NCI-H146 (cell line): ENCODE measurements around the gene PMEPA1.
"Not testable (repeated sequence)": the region's sequence is repeated elsewhere in the genome, so short reads cannot be mapped to it uniquely, and the experiment has no call there.

Experiments
- DNase-seq: peaks from one replicate; lab custom pipeline; 2025; lab: John Stamatoyannopoulos, UW

Gene PMEPA1

DNA sequence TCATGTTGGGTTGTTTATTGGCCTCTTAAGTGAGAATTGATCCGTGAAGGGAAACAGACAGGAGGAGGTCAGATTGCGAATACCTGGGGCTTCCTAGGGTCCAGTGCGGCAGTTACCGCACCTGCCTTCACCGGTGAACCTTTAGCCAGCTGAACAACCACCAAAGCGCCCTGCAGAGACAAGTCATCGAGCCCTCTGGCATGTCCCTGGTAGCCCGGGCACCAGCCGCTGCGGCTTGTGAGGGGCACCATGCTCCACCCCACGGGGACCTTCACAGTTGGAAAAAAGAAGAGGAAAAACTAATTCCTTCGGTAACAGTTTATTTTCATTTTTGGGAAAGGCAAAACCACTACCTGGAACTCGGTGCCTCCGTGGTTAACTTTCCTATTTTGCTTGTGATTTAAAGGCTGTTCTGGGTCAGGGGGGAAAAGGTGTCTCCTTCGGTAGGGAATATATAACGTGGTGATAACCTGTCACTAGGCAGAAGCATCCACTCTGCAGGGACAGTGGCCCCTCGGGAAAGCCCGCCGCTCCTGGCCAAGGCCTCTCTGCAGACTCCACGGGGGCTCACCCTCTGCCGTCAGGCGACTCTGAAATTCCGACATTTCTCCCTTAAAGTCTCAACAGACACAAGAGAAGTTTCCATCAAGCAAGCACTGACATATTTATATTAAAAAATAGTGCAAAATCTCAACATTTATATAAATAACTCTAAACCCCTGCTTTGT, 58.9 kb downstream of the PMEPA1 start:
- peak; percentile 82 for DNase-seq

DNA sequence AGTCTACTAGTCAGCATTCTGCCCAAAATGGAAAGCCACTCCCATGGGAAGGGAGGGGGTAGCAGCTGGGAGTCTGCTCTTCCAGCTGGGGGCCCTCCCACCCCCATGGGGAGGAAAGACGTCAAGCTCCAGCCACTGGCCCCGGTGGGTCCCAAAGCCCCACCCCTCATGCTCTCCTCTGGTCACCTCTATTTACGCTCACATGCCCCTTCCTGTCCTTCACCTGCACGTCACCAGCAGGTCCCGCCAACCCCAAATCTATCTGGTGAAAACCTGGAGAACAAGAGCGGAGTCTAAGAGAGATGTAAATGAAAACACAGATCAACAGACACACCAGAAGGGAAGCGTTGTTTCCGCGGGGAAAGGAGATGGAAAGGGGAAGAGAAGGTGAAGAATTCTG, 59.5 kb downstream of the PMEPA1 start:
- peak; percentile 81 for DNase-seq

DNA sequence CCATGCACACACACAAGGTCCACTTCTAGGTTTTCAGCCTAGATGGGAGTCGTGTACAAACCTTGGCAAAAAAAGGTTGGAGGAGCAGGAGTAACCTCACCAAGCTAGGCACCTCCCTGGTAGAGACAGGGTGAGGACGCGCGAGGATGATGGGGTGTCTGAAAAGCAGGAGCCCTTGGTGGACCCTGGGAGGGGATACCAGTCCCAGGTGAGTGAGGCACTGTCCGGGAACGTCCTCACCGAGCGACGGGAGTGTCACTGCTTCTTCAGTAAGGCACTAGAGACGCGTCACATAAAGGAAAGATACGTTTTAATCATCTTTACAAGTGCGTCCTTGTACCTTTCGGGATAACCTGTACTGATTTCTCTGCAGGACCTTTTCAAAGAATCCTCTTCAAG, 60.2 kb downstream of the PMEPA1 start:
- DNase-seq, result no peak

DNA sequence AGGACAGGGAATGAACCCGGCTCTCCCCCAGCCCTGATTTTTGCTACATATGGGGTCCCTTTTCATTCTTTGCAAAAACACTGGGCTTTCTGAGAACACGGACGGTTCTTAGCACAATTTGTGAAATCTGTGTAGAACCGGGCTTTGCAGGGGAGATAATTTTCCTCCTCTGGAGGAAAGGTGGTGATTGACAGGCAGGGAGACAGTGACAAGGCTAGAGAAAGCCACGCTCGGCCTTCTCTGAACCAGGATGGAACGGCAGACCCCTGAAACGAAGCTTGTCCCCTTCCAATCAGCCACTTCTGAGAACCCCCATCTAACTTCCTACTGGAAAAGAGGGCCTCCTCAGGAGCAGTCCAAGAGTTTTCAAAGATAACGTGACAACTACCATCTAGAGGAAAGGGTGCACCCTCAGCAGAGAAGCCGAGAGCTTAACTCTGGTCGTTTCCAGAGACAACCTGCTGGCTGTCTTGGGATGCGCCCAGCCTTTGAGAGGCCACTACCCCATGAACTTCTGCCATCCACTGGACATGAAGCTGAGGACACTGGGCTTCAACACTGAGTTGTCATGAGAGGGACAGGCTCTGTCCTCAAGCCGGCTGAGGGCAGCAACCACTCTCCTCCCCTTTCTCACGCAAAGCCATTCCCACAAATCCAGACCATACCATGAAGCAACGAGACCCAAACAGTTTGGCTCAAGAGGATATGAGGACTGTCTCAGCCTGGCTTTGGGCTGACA, 60.8 kb downstream of the PMEPA1 start:
- DNase-seq, result no peak

DNA sequence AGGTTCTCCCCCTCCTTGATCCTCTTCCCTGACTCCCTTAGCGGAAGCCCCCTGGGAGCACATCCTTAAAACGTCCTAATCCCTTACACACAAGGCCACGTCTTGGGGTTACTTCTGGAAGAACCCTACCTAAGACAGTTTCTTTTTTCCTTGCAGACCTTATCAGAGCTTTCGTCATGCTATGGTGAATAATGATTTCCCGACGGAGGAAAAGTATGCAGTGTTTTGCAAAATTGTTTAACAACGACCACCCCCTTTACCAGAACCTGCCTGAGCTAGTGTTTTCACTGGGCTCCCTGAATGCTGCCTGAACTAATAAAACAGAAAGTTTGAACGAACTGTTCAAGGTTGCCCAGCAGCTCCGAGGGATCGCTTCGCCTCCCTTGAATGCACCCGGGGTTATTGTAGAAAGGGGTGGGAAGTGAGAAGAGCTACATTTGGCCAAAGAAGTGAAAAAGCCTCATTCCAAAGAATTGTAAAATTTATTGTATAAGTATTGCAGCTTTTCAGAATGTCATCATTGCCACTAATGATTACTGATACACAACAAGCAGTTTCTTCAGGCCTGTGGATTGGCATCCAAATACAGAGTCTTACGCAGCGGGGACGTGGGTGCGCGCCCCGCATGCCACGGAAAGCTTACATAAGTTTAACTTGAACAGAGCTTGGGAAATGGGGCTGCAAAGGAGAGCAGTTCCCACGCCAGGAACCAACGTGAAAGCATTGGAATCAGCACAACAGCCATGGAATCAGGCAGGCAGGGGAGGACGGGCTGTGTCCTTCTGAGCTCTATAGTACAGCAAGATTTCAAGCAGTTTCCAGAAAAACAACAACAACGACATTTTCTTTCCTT, 61.7 kb downstream of the PMEPA1 start:
- DNase-seq, result no peak

DNA sequence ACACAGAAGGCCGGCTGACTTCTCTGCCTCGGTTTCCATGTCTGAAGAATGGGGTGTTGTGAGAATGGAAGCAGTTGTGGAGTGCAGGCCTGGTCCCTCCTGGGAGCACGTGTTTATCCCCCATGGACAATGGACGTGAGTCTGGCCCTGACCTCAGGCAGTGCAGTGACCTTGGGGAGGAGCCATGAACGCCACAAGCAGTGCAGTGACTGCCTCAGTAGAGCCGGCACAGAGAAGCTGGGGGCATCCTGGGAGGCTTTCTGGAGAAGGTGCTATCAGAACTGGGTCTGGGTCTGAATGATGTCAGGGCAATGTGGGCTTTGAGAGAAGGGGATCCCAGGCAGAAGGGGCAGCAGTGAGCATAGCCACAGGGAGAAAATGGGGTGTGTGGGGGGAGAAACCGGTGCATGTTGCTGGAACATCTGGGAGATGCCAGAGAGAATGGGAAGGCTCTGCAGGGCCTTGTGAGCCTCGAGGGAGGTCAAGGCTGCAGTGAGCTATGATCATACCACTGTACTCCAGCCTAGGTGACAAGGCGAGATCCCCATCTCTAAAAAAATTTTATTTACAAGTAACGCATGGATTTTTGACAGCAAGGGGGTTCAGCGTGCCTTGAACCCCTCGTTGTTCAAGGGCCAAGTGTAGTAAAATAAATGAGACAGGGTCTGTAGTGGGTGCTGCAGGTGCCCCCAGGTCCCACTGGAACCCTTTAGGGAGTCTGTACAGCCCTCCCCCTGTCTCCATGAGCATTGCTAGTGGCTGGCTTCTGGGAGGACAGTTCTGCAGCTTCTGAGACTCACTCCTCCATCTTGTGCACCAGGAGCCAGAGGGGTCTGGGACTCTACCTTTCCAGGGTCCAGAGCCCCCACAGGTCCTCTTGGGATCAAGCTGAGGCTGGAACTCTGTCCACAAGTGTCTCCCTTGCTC, 62.5 kb downstream of the PMEPA1 start:
- DNase-seq, result no peak

DNA sequence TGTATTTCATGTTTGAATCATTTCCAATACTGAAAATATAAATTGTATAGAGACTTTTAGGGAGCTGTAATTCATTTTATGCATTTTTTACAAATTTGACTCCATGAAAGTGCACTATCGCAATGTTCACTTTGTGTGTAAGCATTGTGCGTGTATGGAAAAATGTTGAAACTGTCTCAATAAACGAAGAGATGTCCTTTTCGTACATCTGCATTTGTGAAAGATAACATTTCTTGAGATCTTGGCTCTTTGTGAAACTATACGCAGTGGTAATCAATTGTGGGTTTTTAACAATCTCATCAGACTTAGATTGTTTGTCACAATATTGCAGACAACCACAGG, 70.9 kb downstream of the PMEPA1 start:
- DNase-seq, result no peak

DNA sequence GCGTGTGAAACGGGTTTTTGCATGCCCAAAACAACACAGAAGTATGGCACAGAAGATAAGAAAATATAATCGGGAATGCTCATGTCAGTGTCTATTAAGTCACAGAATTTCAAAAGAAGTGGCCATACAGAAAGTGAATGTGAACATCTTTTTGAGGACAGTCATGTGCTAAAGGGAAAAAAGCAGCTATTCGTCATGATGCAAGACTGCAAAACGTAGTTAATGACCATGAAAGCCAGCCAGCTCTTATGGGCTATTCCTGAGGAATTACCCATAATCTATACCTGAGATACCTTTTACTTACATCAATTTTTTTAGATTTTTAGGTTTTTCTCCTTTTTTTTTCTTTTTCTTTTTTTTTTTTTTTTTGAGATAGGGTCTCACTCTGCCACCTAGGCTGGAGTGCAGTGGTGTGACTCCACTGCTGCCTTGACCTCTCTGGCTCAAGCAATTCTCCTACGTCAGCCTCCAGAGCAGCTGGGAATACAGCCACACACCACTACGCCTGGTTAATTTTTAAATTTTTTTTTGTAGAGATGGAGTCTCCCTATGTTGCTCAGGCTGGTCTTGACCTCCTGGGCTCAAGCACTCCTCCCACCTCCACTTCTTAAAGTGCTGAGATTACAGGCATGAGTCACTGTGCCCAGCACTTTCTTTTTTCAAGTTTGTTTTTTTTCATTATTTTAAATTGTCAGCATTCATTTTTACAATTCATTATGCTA, 71.5 kb downstream of the PMEPA1 start:
- no peak for DNase-seq

DNA sequence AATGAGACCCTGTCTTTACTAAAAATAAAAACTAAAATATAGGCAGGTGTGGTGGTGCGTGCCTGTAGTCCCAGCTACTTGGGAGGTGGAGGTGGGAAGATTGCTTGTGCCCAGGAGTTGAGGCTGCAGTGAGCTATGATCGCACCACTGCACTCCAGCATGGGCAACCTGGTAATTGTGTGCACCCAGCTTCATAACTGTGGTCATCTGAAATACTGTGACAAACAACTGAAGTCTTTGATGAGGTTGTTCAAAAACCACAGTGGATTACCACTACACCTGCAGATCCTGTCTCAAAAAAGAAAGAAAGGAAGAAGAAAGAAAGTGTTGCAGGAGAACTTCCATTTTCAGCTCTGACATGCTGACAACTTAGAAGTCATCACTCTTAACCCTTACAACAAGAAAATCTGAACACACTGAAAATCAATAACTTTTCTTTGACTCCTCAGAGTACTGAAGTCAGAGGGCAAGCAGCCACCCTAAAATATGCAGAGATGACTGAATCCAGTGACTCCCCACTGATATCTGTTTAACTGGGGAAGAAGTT, 75.8 kb downstream of the PMEPA1 start:
- DNase-seq, result no peak

DNA sequence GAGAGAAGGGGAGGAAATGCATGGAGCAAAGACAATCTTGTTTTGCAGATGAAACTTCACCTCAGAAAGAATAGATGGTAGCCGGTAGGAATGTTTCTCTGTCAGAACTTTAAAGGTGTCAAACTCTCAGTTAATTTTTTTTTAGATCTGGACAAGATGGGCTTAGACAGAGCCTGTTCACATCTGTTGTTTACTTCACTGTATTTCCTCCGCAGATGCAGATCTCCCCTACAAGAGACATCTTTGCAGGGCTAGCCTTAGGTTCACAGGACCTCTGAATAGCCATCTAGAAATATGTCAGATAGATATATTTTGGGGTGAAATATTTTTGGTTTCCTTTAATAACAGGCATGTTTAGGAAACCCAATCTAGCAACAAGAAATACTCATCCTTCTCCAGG, 77.5 kb downstream of the PMEPA1 start:
- DNase-seq, result no peak

DNA sequence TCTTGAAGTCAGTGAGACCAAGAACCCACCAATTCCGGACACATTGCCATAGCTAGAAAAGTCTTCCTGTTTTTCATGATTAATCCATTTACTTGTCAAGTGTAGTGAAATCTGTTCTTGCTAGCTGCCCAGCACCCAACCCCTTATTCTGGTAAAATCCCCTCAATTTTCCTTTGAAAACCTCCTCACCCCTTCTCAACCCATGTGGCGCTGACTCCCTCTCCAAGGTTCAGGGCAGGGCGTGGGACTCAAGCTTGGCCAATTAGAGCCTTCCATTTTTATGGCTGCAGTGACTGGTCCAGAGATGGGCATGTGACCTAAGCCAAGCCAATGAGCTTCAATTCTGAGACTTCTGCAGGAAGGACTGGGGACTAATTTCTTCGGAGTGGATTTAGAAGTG, 79.8 kb downstream of the PMEPA1 start:
- DNase-seq, result no peak

DNA sequence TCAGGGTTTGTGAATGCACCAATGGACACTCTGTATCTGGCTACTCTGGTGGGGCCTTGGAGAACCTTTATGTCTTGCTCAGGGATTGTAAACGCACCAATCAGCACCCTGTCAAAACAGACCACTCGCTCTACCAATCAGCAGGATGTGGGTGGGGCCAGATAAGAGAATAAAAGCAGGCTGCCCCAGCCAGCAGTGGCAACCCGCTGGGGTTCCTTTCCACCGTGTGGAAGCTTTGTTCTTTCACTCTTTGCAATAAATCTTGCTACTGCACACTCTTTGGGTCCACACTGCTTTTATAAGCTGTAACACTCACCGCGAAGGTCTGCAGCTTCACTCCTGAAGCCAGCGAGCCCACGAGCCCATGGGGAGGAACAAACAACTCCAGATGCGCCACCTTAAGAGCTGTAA, 80.3 kb downstream of the PMEPA1 start:
- DNase-seq, result not testable (repeated sequence)

DNA sequence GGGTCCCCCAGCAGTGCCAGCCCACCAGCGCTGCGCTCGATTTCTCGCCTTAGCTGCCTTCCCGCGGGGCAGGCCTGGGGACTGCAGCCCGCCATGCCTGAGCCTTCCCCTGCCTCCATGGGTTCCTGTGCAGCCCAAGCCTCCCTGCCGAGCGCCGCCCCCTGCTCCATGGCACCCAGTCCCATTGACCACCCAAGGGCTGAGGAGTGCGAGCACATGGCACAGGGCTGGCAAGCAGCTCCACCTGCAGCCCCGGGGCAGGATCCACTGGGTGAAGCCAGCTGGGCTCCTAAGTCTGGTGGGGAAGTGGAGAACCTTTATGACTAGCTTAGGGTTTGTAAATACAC, 80.9 kb downstream of the PMEPA1 start:
- not testable (repeated sequence) for DNase-seq

DNA sequence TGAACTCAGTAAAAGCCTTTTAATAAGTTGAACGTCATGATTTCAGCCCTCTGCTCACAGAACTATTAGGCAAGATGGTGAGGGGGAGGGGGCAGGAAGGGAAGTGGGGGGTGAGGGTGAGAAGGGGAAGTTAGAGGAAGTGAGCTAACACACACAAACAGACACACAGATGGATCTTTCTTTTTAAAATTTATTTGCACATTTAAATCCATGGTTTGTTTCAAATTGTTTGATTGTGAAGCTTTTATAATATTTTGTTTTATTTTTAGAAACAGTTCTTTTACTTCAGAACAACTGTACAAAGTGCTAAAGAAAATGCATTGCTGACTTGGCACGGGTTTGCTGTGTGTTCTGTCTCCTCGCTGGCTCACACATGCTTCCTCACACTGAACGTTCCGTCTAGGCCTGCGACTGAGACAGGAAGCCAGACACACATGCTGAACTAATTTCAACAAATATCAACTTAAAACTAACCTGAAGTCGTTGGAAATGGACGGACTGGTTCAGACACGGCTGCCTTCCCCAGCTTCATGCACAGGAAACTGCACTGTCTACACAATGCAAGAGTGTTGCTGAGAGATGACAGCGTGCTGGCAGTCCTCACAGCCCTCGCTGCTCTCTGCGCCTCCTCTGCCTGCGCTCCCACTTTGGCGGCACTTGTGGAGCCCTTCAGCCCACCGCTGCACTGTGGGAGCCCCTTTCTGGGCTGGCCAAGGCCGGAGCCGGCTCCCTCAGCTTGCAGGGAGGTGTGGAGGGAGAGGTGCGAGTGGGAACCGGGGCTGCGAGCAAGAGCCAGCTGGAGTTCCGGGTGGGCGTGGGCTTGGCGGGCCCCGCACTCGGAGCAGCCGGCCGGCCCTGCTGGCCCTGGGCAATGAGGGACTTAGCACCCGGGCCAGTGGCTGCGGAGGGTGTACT, 81.5 kb downstream of the PMEPA1 start:
- no peak for DNase-seq

DNA sequence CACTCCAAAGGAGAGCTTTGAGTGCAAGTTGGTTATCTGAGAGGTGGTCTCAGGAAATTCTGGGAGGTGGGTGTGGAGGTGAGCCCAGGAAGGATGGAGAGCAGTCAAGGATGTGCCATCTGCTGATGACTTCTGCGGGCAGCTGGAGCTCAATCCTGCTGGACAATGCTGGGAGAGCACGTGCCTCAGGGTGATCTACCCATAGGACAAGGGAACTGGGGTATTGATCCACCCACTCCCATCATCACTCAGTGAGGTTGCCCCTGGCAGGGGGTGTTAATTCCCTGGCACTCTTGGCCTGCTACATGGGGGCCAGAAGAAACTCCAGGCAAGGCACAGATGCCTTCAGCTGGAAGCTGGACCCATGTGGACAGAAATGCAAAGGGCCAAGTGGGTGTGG, 82.5 kb downstream of the PMEPA1 start:
- DNase-seq, result no peak

DNA sequence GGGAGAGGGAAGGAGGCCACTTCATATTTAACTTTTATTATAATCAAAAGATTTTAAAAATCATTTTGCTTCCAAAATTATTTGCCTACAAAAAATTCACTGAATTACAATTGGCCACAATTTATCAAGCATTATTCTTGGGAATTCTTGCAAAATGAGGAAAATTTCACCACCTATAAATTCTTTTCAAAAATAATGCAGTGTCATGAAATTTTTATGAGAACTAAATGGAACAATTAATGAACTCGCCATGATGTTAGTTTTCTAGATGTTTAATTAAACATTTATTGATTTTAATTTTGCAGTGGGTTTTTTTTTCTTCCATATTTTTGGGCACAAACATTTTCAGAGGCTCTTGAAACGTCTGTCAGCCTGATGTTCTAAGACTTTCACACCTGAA, 83.8 kb downstream of the PMEPA1 start:
- no peak for DNase-seq

DNA sequence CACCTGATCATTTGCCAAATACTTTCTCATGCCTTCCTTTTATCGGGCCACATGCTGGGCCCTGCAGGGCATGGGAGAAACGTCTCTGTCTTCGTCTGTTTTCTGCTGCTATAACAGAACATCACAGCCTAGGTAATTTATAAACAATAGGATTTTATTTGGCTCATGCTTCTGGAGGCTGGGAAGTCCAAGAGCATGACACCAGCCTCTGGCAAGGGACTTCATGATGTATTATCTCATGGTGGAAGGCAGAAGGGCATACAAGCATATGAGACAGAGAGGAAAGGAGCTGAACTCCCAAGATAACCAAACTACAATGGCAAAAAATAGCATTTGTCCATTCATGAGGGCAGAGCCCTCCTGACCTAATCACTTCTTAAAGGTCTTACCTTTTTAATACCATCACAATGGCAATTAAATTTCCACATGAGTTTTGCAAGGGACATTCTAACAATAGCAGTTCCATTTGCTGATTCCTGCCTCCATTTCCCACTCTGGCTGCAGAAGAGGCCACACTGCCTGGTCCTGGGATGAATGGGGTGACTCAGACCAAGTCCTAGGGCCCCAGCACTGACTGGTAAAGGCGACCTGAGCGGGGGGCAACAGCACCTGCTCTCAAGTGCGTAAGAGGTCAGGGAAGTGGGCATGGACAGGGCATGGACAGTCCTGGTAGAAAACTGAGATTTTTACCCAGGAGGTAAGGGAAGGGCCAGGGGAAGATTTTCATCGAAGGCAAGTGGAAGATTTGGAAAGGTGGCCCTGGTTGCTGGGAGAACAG, 84.4 kb downstream of the PMEPA1 start:
- DNase-seq, result no peak

DNA sequence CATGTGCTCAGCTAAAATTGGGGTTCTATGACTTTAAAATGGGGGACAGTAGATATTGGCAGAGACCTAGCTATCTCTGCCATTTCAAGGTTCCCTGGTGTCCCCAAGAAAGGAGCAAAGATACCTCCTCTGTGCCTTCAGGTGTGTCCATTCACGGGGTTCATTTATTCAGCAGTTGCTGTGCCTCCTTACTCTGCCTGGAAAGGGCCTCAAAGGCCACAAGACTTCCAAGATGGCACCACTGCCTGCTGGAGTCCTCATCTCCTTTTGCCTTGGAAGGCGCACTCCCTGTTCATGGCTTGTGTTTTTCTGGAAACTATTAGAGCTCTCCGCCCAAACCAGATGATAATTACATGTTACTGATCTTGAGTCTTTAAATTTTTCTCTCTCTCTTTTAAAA, 85.7 kb downstream of the PMEPA1 start:
- no peak for DNase-seq
